Measurements from ENCODE around the gene EIF5B.

Gene EIF5B

GRCh38 chr2:99389371-99389770 is 52.2 kb downstream of the EIF5B start:
- DNase-seq (ENCODE audit: extremely low read depth, insufficient read length): no peak
- H3K36me3 ChIP-seq (ENCODE audit: control insufficient read depth, insufficient read depth, low read length): peaks cover 6% of the 10 kb centered on the region

GRCh38 chr2:99389946-99390345 is 52.8 kb downstream of the EIF5B start:
- TF ChIP-seq CTCF (IDR thresholded peaks at IDR 0.05; ENCODE audit: insufficient read depth, low read length, poor library complexity, severe bottlenecking): no peak
- DNase-seq (ENCODE audit: extremely low read depth, insufficient read length): no peak
- Histone ChIP-seq H3K36me3 (ENCODE audit: control insufficient read depth, insufficient read depth, low read length) (peaks cover 6% of the 10 kb centered on the region), H3K4me3 (replicated peaks; ENCODE audit: low read depth, low read length) (no peak overlapping the region), H3K27me3 (replicated peaks; ENCODE audit: control insufficient read depth, insufficient read depth, low read length) (no peaks in the 10 kb centered on the region)

More at GRCh38 chr2:99389371-99389770, 52.2 kb downstream of the EIF5B start:
- no peak for TF ChIP-seq CTCF (IDR thresholded peaks at IDR 0.05; ENCODE audit: insufficient read depth, low read length, poor library complexity, severe bottlenecking)
- Histone ChIP-seq H3K4me3 (replicated peaks; ENCODE audit: low read depth, low read length) (no peak overlapping the region), H3K27me3 (replicated peaks; ENCODE audit: control insufficient read depth, insufficient read depth, low read length) (no peaks in the 10 kb centered on the region)

GRCh38 chr2:99395589-99396130 is 58.5 kb downstream of the EIF5B start:
- Histone ChIP-seq H3K4me3 (replicated peaks; ENCODE audit: low read depth, low read length) (no peak overlapping the region), H3K36me3 (ENCODE audit: control insufficient read depth, insufficient read depth, low read length) (peaks cover 31% of the 10 kb centered on the region), H3K27me3 (replicated peaks; ENCODE audit: control insufficient read depth, insufficient read depth, low read length) (no peaks in the 10 kb centered on the region)
- DNase-seq (ENCODE audit: extremely low read depth, insufficient read length): no peak
- TF ChIP-seq CTCF (IDR thresholded peaks at IDR 0.05; ENCODE audit: insufficient read depth, low read length, poor library complexity, severe bottlenecking): no peak

GRCh38 chr2:99397266-99397920 is 60.2 kb downstream of the EIF5B start:
- no peak overlapping the region for H3K4me3 ChIP-seq (replicated peaks; ENCODE audit: low read depth, low read length)
- H3K27me3 ChIP-seq (replicated peaks; ENCODE audit: control insufficient read depth, insufficient read depth, low read length): no peaks in the 10 kb centered on the region
- no peak for TF ChIP-seq CTCF (IDR thresholded peaks at IDR 0.05; ENCODE audit: insufficient read depth, low read length, poor library complexity, severe bottlenecking)
- DNase-seq (ENCODE audit: extremely low read depth, insufficient read length): no peak
- H3K36me3 ChIP-seq (ENCODE audit: control insufficient read depth, insufficient read depth, low read length): peaks cover 29% of the 10 kb centered on the region

- H3K36me3 ChIP-seq (ENCODE audit: control insufficient read depth, insufficient read depth, low read length): peaks cover 32% of the 10 kb centered on the region
- H3K4me3 ChIP-seq (replicated peaks; ENCODE audit: low read depth, low read length): no peak overlapping the region
- H3K27me3 ChIP-seq (replicated peaks; ENCODE audit: control insufficient read depth, insufficient read depth, low read length): no peaks in the 10 kb centered on the region
- no peak for TF ChIP-seq CTCF (IDR thresholded peaks at IDR 0.05; ENCODE audit: insufficient read depth, low read length, poor library complexity, severe bottlenecking)
- no peak for DNase-seq (ENCODE audit: extremely low read depth, insufficient read length)
Observed at GRCh38 chr2:99398303-99398702, 61.1 kb downstream of the EIF5B start.
